HEK293 (cell line): Measurements from ENCODE around the gene HSF2.

Experiments used
- HOXD13 ChIP-seq: sonication (generic); formaldehyde crosslinking; IDR thresholded peaks from 2 replicates; pipeline ENCODE4 v1.8.0; 2022; ENCODE audit warnings: missing genetic modification reagents, borderline replicate concordance
- ZFP37 ChIP-seq: fragments of 450-650 bp; formaldehyde crosslinking; IDR thresholded peaks from 2 replicates; pipeline ENCODE4 v1.5.1; 2016; ENCODE audit warnings: missing biosample characterization, missing genetic modification characterization
- ZNF132 ChIP-seq: fragments of 450-650 bp; formaldehyde crosslinking; IDR thresholded peaks from 2 replicates; pipeline ENCODE4 v1.5.1; 2017; ENCODE audit warnings: missing biosample characterization, missing genetic modification characterization, borderline replicate concordance
- ZNF211 ChIP-seq: fragments of 450-650 bp; formaldehyde crosslinking; IDR thresholded peaks from 2 replicates; pipeline ENCODE4 v1.5.1; 2016; ENCODE audit warnings: low read depth, missing biosample characterization, missing genetic modification characterization
- ZNF324 ChIP-seq: fragments of 450-650 bp; formaldehyde crosslinking; IDR thresholded peaks from 2 replicates; pipeline ENCODE4 v1.5.1; 2016; ENCODE audit warnings: missing biosample characterization, missing genetic modification characterization
- ZNF37A ChIP-seq: fragments of 450-650 bp; IDR thresholded peaks from 2 replicates; pipeline ENCODE4 v1.5.1; 2018; ENCODE audit warnings: missing biosample characterization, missing genetic modification characterization
- ZNF521 ChIP-seq: fragments of 450-650 bp; formaldehyde crosslinking; IDR thresholded peaks from 2 replicates; pipeline ENCODE4 v1.5.1; 2017; ENCODE audit warnings: missing biosample characterization, mild to moderate bottlenecking, missing genetic modification characterization
- ZNF529 ChIP-seq: fragments of 450-650 bp; formaldehyde crosslinking; IDR thresholded peaks from 2 replicates; pipeline ENCODE4 v1.5.1; 2017; ENCODE audit warnings: missing genetic modification characterization, missing biosample characterization; ENCODE audit not compliant: insufficient replicate concordance
- ZNF624 ChIP-seq: fragments of 450-650 bp; formaldehyde crosslinking; IDR thresholded peaks from 2 replicates; pipeline ENCODE4 v1.5.1; 2017; ENCODE audit warnings: missing biosample characterization, missing genetic modification characterization
- ZNF777 ChIP-seq: fragments of 450-650 bp; formaldehyde crosslinking; IDR thresholded peaks from 2 replicates; pipeline ENCODE4 v1.5.1; 2017; ENCODE audit warnings: missing biosample characterization, missing genetic modification characterization, borderline replicate concordance
- TF ChIP-seq, protein P1 (sequence below): fragments of 450-650 bp; formaldehyde crosslinking; IDR thresholded peaks from 2 replicates; pipeline ENCODE4 v1.5.1; 2016; ENCODE audit warnings: missing biosample characterization, missing genetic modification characterization
- TF ChIP-seq, protein P2 (sequence below): fragments of 450-650 bp; formaldehyde crosslinking; IDR thresholded peaks from 2 replicates; pipeline ENCODE4 v1.5.1; 2017; ENCODE audit warnings: missing biosample characterization, missing genetic modification characterization
- TF ChIP-seq, protein P3 (sequence below): fragments of 450-650 bp; formaldehyde crosslinking; IDR thresholded peaks from 2 replicates; pipeline ENCODE4 v1.5.1; 2017; ENCODE audit warnings: missing biosample characterization, missing genetic modification characterization
- TF ChIP-seq, protein P4 (sequence below): fragments of 450-650 bp; formaldehyde crosslinking; IDR thresholded peaks from 2 replicates; pipeline ENCODE4 v1.5.1; 2016; ENCODE audit warnings: missing biosample characterization, missing genetic modification characterization

DNA sequence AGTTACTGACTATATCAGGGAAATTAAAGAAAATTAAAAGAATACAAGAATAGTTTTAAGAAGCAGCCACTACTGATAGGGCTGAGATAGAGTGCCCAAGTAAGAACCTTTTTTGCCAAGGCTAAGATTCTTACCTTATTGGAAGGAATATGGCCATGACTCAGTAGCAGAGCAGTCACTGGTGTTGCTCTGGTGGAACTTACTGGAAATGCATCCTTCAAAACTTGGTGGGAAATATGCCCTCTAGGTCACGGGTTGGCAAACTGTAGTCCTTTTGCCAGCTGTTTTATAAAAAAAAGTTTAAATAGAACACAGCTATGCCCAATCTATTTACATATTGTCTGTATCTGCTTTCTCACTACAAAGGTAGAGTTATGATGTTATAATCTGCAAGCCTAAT lies 6.0 kb downstream of the HSF2 start:
- TF ChIP-seq ZNF521 (tag by site-specific recombination): no peak
- TF ChIP-seq, protein P1, sequence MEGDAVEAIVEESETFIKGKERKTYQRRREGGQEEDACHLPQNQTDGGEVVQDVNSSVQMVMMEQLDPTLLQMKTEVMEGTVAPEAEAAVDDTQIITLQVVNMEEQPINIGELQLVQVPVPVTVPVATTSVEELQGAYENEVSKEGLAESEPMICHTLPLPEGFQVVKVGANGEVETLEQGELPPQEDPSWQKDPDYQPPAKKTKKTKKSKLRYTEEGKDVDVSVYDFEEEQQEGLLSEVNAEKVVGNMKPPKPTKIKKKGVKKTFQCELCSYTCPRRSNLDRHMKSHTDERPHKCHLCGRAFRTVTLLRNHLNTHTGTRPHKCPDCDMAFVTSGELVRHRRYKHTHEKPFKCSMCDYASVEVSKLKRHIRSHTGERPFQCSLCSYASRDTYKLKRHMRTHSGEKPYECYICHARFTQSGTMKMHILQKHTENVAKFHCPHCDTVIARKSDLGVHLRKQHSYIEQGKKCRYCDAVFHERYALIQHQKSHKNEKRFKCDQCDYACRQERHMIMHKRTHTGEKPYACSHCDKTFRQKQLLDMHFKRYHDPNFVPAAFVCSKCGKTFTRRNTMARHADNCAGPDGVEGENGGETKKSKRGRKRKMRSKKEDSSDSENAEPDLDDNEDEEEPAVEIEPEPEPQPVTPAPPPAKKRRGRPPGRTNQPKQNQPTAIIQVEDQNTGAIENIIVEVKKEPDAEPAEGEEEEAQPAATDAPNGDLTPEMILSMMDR (tag by site-specific recombination): no peak
- TF ChIP-seq, protein P2, sequence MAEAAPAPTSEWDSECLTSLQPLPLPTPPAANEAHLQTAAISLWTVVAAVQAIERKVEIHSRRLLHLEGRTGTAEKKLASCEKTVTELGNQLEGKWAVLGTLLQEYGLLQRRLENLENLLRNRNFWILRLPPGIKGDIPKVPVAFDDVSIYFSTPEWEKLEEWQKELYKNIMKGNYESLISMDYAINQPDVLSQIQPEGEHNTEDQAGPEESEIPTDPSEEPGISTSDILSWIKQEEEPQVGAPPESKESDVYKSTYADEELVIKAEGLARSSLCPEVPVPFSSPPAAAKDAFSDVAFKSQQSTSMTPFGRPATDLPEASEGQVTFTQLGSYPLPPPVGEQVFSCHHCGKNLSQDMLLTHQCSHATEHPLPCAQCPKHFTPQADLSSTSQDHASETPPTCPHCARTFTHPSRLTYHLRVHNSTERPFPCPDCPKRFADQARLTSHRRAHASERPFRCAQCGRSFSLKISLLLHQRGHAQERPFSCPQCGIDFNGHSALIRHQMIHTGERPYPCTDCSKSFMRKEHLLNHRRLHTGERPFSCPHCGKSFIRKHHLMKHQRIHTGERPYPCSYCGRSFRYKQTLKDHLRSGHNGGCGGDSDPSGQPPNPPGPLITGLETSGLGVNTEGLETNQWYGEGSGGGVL (tag by site-specific recombination): no peak
- TF ChIP-seq ZNF324: no peak
- TF ChIP-seq ZNF529 (tag by site-specific recombination): no peak
- TF ChIP-seq ZNF132: no peak
- TF ChIP-seq ZNF37A: no peak
- TF ChIP-seq ZNF777: no peak
- no peak for TF ChIP-seq ZFP37
- TF ChIP-seq, protein P3, sequence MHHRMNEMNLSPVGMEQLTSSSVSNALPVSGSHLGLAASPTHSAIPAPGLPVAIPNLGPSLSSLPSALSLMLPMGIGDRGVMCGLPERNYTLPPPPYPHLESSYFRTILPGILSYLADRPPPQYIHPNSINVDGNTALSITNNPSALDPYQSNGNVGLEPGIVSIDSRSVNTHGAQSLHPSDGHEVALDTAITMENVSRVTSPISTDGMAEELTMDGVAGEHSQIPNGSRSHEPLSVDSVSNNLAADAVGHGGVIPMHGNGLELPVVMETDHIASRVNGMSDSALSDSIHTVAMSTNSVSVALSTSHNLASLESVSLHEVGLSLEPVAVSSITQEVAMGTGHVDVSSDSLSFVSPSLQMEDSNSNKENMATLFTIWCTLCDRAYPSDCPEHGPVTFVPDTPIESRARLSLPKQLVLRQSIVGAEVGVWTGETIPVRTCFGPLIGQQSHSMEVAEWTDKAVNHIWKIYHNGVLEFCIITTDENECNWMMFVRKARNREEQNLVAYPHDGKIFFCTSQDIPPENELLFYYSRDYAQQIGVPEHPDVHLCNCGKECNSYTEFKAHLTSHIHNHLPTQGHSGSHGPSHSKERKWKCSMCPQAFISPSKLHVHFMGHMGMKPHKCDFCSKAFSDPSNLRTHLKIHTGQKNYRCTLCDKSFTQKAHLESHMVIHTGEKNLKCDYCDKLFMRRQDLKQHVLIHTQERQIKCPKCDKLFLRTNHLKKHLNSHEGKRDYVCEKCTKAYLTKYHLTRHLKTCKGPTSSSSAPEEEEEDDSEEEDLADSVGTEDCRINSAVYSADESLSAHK (tag by site-specific recombination): no peak
- TF ChIP-seq, protein P4, sequence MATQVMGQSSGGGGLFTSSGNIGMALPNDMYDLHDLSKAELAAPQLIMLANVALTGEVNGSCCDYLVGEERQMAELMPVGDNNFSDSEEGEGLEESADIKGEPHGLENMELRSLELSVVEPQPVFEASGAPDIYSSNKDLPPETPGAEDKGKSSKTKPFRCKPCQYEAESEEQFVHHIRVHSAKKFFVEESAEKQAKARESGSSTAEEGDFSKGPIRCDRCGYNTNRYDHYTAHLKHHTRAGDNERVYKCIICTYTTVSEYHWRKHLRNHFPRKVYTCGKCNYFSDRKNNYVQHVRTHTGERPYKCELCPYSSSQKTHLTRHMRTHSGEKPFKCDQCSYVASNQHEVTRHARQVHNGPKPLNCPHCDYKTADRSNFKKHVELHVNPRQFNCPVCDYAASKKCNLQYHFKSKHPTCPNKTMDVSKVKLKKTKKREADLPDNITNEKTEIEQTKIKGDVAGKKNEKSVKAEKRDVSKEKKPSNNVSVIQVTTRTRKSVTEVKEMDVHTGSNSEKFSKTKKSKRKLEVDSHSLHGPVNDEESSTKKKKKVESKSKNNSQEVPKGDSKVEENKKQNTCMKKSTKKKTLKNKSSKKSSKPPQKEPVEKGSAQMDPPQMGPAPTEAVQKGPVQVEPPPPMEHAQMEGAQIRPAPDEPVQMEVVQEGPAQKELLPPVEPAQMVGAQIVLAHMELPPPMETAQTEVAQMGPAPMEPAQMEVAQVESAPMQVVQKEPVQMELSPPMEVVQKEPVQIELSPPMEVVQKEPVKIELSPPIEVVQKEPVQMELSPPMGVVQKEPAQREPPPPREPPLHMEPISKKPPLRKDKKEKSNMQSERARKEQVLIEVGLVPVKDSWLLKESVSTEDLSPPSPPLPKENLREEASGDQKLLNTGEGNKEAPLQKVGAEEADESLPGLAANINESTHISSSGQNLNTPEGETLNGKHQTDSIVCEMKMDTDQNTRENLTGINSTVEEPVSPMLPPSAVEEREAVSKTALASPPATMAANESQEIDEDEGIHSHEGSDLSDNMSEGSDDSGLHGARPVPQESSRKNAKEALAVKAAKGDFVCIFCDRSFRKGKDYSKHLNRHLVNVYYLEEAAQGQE (tag by site-specific recombination): no peak
- TF ChIP-seq HOXD13 (CRISPR knock-in tag): no peak
- TF ChIP-seq ZNF624 (tag by site-specific recombination): no peak
- no peak for TF ChIP-seq ZNF211 (tag by site-specific recombination)
